ENCODE data around the gene IDH3A.

Gene IDH3A

GRCh38 chr15:78129751-78130287 is 19.3 kb upstream of the IDH3A start:
- no peak for DNase-seq

GRCh38 chr15:78130466-78131294 is 18.5 kb upstream of the IDH3A start:
- DNase-seq: no peak

GRCh38 chr15:78131295-78132061 is 17.7 kb upstream of the IDH3A start, which contains the start of gene CIB2:
Gene CIB2 (minus strand): TSS chr15:78131445. CDS start chr15:78131215, 230 bp downstream.
- DNase-seq: peak; percentile 45

- DNase-seq: no peak
These were observed 15.4 kb upstream of the IDH3A start for GRCh38 chr15:78133801-78134200.

- DNase-seq: no peak
These were observed 9.6 kb upstream of the IDH3A start for GRCh38 chr15:78139578-78139977.

GRCh38 chr15:78140292-78140691 is 8.9 kb upstream of the IDH3A start:
- no peak for DNase-seq

- DNase-seq: no peak
These were observed 6.8 kb upstream of the IDH3A start for GRCh38 chr15:78142332-78142731.

GRCh38 chr15:78146425-78147154 is 2.6 kb upstream of the IDH3A start:
- peak; percentile 12 for DNase-seq

GRCh38 chr15:78147566-78147965 is 1.6 kb upstream of the IDH3A start:
- no peak for DNase-seq

- no peak for DNase-seq
These were observed 632 bp upstream of the IDH3A start for GRCh38 chr15:78148392-78149067.

GRCh38 chr15:78149805-78150751 is 916 bp downstream of the IDH3A start:
- no peak for DNase-seq

- peak; percentile 12 for DNase-seq
These were observed 1.9 kb downstream of the IDH3A start for GRCh38 chr15:78151075-78151474.

GRCh38 chr15:78154955-78155354 is 5.8 kb downstream of the IDH3A start:
- no peak for DNase-seq

GRCh38 chr15:78155355-78155939 is 6.3 kb downstream of the IDH3A start:
- DNase-seq: no peak

GRCh38 chr15:78156653-78157052 is 7.5 kb downstream of the IDH3A start:
- no peak for DNase-seq

GRCh38 chr15:78157203-78157602 is 8.0 kb downstream of the IDH3A start:
- no peak for DNase-seq

GRCh38 chr15:78159395-78159794 is 10.2 kb downstream of the IDH3A start:
- no peak for DNase-seq

GRCh38 chr15:78162038-78162437 is 12.9 kb downstream of the IDH3A start:
- no peak for DNase-seq

GRCh38 chr15:78164010-78164409 is 14.8 kb downstream of the IDH3A start:
- no peak for DNase-seq

GRCh38 chr15:78167227-78167888 is 18.2 kb downstream of the IDH3A start:
- DNase-seq: no peak

Measured in MV-4-11 (cell line).